SU-DHL-6 (cell line): Measurements from ENCODE around the gene SYNDIG1.

Experiments used
- H2AFZ ChIP-seq: fragments of 200-600 bp; sonication (generic); 2 replicates; pipeline ENCODE4 v1.6.1; 2014; ENCODE audit warnings: low read depth, mild to moderate bottlenecking, moderate library complexity, mixed read lengths, antibody characterized with exemption, low read length; ENCODE audit not compliant: severe bottlenecking
- H3F3A ChIP-seq: fragments of 200-600 bp; shearing (Covaris generic); 2 replicates; pipeline ENCODE4 v1.6.0; 2016; ENCODE audit warnings: antibody characterized with exemption, mild to moderate bottlenecking; ENCODE audit not compliant: insufficient read depth
- H3K27ac ChIP-seq: fragments of 200-600 bp; sonication (generic); 2 replicates; pipeline ENCODE4 v1.5.1; 2016; ENCODE audit warnings: low read depth, mild to moderate bottlenecking, low read length, moderate library complexity, mixed read lengths
- H3K27me3 ChIP-seq: fragments of 200-600 bp; sonication (generic), shearing (Covaris generic); 2 replicates; pipeline ENCODE4 v1.6.0; 2014; ENCODE audit warnings: mild to moderate bottlenecking, low read length
- H3K36me3 ChIP-seq: fragments of 200-600 bp; sonication (generic); 2 replicates; pipeline ENCODE4 v1.6.1; 2014; ENCODE audit warnings: mild to moderate bottlenecking, low read length, mixed read lengths
- H3K4me2 ChIP-seq: fragments of 300-600, 200-600 bp; shearing (Covaris generic), sonication (generic); 2 replicates; pipeline ENCODE4 v1.6.0; 2014; ENCODE audit warnings: low read length, low read depth, mild to moderate bottlenecking; ENCODE audit not compliant: poor library complexity, severe bottlenecking
- H3K4me3 ChIP-seq: fragments of 200-600 bp; sonication (generic); 2 replicates; pipeline ENCODE4 v1.5.1; 2014; ENCODE audit warnings: antibody characterized with exemption, low read length, mild to moderate bottlenecking, mixed read lengths; ENCODE audit not compliant: insufficient read depth, poor library complexity, severe bottlenecking
- H3K79me2 ChIP-seq: fragments of 200-600 bp; sonication (generic); 2 replicates; pipeline ENCODE4 v1.6.1; 2014; ENCODE audit warnings: mild to moderate bottlenecking, low read length, moderate library complexity; ENCODE audit not compliant: insufficient read depth
- H3K9ac ChIP-seq: fragments of 200-600 bp; sonication (generic); 2 replicates; pipeline ENCODE4 v1.7.0; 2014; ENCODE audit warnings: mild to moderate bottlenecking, low read length
- H3K9me2 ChIP-seq: fragments of 200-600 bp; sonication (generic); replicated peaks from 2 replicates; pipeline ENCODE4 v1.6.1; 2014; ENCODE audit warnings: low read length; ENCODE audit not compliant: insufficient read depth
- H3K9me3 ChIP-seq: fragments of 200-600 bp; sonication (generic); 2 replicates; pipeline ENCODE4 v1.6.1; 2014; ENCODE audit warnings: low read length, mixed read lengths; ENCODE audit not compliant: insufficient read depth
- H4K20me1 ChIP-seq: fragments of 200-600 bp; sonication (generic); 2 replicates; pipeline ENCODE4 v1.6.1; 2014; ENCODE audit warnings: low read depth, mild to moderate bottlenecking, antibody characterized with exemption, low read length, moderate library complexity, mixed read lengths
- EZH2phosphoT487 ChIP-seq: fragments of 200-600 bp; sonication (generic), shearing (Covaris generic); conservative IDR thresholded peaks from 2 replicates; pipeline ENCODE4 v1.6.1; 2018; ENCODE audit warnings: mild to moderate bottlenecking, antibody characterized with exemption, low read length, moderate library complexity, mixed read lengths
- TF ChIP-seq, protein P1 (sequence below): fragments of 200-600 bp; sonication (generic); IDR thresholded peaks from one replicate; pipeline ENCODE4 v1.5.1; 2017; ENCODE audit warnings: antibody characterized with exemption, mild to moderate bottlenecking, low read length, moderate library complexity; ENCODE audit not compliant: insufficient read depth, poor library complexity, severe bottlenecking

The SYNDIG1 gene

DNA sequence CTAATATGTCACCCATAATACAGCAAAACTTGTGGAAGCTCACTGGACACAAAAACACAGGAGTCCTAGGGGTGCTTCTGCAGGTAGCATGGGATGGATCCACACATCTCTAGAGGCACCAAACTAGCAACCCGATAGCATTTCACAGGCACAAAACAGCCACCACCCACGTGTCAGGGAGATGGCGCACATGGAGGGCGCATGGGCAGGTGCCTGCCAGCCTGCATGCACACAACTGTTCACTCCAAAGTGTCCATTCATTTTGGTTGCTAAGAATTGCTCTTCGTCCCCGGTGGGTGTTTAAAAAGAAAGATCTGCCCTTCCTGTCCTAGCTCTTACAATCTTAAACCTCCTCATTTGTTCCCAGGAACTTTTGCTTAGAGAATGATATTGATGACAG is 171.3 kb downstream of the SYNDIG1 start:
- no peak for TF ChIP-seq EZH2phosphoT487
- Histone ChIP-seq H3K9me2 (no peaks in the 10 kb centered on the region), H3K27me3 (no peaks in the 10 kb centered on the region), H3K79me2 (no peaks in the 10 kb centered on the region), H3K4me3 (no peak overlapping the region), H3K36me3 (no peaks in the 10 kb centered on the region), H4K20me1 (no peaks in the 10 kb centered on the region), H2AFZ (no peak overlapping the region), H3F3A (no peaks in the 10 kb centered on the region), H3K27ac (no peak overlapping the region), H3K9me3 (no peaks in the 10 kb centered on the region), H3K9ac (no peak overlapping the region), H3K4me2 (no peak overlapping the region)

DNA sequence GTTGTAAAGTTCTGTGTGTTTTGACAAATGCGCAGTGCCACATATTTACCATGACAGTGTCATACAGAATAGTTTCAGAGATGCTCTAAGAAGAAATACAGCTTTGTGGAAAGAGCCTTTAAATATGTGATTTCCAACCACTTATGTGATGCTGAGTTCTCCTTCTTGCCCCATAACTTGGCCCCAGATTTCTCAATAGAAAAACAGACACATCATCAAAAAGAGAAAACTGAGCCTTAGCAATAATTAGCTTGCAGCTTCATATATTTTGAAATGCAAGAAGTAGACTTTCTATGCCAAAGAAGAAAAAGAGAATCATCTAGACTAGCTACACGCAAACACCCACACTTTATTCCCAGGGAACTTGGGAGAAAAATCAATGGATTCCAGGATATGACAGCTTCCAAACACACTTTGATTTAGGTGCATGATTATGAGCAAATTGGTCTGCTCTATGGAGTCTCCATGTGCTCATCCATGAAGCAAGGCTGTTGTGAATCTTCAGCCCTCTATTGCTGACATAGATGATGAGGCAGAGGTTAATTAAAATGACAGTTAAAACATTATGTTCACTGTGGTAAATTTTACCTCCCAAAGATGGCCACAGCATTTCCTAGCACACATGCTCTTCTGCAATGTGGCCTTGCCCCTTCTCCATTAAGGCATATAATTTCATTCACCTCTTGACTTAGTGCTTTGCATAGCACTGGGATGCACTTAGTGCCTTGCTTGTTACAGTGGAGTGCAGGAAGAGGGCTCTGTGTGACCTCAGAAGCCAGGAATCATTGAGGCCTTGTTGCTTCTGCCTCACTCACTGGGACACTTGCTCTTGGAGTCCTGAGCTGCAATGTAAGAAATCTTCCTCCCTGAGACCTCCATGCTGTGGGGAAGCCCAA is 174.6 kb downstream of the SYNDIG1 start:
- TF ChIP-seq, protein P1, sequence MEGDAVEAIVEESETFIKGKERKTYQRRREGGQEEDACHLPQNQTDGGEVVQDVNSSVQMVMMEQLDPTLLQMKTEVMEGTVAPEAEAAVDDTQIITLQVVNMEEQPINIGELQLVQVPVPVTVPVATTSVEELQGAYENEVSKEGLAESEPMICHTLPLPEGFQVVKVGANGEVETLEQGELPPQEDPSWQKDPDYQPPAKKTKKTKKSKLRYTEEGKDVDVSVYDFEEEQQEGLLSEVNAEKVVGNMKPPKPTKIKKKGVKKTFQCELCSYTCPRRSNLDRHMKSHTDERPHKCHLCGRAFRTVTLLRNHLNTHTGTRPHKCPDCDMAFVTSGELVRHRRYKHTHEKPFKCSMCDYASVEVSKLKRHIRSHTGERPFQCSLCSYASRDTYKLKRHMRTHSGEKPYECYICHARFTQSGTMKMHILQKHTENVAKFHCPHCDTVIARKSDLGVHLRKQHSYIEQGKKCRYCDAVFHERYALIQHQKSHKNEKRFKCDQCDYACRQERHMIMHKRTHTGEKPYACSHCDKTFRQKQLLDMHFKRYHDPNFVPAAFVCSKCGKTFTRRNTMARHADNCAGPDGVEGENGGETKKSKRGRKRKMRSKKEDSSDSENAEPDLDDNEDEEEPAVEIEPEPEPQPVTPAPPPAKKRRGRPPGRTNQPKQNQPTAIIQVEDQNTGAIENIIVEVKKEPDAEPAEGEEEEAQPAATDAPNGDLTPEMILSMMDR = no peak
- no peak for TF ChIP-seq EZH2phosphoT487
- Histone ChIP-seq H3K27me3 (no peaks in the 10 kb centered on the region), H3K9me3 (no peaks in the 10 kb centered on the region), H3K36me3 (no peaks in the 10 kb centered on the region), H3K4me2 (no peak overlapping the region), H2AFZ (no peak overlapping the region), H3K9me2 (no peaks in the 10 kb centered on the region), H3F3A (no peaks in the 10 kb centered on the region), H3K9ac (no peak overlapping the region), H4K20me1 (no peaks in the 10 kb centered on the region), H3K4me3 (no peak overlapping the region), H3K27ac (no peak overlapping the region), H3K79me2 (no peaks in the 10 kb centered on the region)

DNA sequence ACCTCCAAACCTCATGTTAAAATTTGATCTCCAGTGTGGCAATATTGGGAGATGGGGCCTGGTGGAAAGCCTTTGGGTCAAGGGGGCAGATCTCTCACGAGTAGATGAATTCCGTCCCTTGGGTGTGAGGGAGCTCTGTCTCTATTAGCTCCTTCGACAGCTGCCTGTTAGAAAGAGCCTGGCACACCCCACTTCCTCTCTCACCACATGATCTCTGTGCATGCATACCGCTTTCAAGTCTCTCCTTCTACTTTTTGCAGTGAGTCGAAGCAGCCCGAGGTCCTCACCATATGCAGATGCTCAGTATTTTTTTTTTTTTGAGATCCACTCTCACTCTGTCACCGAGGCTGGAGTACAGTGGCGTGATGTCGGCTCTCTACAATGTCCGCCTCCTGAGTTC is 176.9 kb downstream of the SYNDIG1 start:
- Histone ChIP-seq H3K79me2 (no peaks in the 10 kb centered on the region), H3K9ac (no peak overlapping the region), H4K20me1 (no peaks in the 10 kb centered on the region), H3K27ac (no peak overlapping the region), H3K4me3 (no peak overlapping the region), H3K9me2 (no peaks in the 10 kb centered on the region), H3K27me3 (no peaks in the 10 kb centered on the region), H3F3A (no peaks in the 10 kb centered on the region), H3K36me3 (no peaks in the 10 kb centered on the region), H3K4me2 (no peak overlapping the region), H2AFZ (no peak overlapping the region), H3K9me3 (no peaks in the 10 kb centered on the region)
- TF ChIP-seq EZH2phosphoT487 = no peak
- TF ChIP-seq, protein P1 = no peak

- no peaks in the 10 kb centered on the region for H3K27me3 ChIP-seq
- no peak overlapping the region for H3K4me2 ChIP-seq
- H3K27ac ChIP-seq = no peak overlapping the region
- TF ChIP-seq EZH2phosphoT487 = no peak
- TF ChIP-seq, protein P1 = no peak
- H3K4me3 ChIP-seq = no peak overlapping the region
- H3K36me3 ChIP-seq = no peaks in the 10 kb centered on the region
- H3K9me2 ChIP-seq = no peaks in the 10 kb centered on the region
- no peaks in the 10 kb centered on the region for H3K9me3 ChIP-seq
- no peak overlapping the region for H3K9ac ChIP-seq
- H2AFZ ChIP-seq = no peak overlapping the region
- H4K20me1 ChIP-seq = no peaks in the 10 kb centered on the region
- no peaks in the 10 kb centered on the region for H3F3A ChIP-seq
- no peaks in the 10 kb centered on the region for H3K79me2 ChIP-seq
Measured at GRCh38 chr20:24647713-24648112, 178.3 kb downstream of the SYNDIG1 start.
